ENCODE results near the gene IL1R1.
"Not testable (repeated sequence)": the region's sequence is repeated elsewhere in the genome, so short reads cannot be mapped to it uniquely, and the experiment has no call there.

The IL1R1 gene, protein sequence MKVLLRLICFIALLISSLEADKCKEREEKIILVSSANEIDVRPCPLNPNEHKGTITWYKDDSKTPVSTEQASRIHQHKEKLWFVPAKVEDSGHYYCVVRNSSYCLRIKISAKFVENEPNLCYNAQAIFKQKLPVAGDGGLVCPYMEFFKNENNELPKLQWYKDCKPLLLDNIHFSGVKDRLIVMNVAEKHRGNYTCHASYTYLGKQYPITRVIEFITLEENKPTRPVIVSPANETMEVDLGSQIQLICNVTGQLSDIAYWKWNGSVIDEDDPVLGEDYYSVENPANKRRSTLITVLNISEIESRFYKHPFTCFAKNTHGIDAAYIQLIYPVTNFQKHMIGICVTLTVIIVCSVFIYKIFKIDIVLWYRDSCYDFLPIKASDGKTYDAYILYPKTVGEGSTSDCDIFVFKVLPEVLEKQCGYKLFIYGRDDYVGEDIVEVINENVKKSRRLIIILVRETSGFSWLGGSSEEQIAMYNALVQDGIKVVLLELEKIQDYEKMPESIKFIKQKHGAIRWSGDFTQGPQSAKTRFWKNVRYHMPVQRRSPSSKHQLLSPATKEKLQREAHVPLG
- 11.6 to 240 reads per million in 2 experiments for total RNA-seq

DNA sequence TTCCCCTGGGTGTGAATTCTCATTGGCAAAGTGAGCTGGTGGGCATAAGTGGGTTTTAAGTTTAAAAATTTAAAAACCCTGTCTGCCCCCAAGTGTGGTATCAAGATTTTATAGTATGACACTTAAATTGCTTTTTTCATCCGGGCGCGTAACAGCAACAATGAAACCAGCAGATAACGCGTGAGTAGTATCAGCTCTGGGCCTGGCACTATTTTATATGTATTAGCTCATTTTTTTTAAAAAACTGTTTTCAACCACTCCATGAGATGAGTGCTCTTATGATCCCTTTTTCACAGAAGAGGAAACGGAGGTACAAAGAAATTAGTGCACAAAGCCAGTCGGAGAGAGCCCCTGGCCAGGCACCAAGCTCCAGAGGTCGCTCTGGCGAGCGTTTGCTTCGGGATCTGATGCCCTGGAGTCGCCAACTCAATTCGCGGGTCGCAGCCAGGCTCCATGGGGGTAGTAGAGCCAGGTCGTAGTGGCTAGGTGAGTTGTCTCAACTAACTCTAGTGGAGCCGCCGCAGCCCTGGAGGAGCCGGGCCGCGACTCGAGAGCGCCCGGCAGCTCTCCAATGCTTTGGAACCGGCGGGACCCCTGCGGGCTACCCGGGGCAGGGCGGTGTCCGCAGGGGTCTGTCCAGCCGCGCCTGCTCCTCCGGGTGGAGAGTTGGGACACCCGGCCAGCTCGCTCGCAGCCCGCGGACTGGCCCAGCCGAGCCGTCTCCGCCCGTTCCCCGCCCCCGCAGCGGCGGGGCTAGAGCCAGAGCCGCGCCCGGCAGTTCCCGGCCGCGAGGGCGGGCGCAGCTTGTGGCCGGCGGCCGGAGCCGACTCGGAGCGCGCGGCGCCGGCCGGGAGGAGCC, at the start of gene IL1R1:
Gene IL1R1 (plus strand): TSS at position 777 of the 859 bp plus-strand sequence. CDS start 14,979 bp downstream, outside the sequence.
- DNase-seq (ENCODE audit: low read depth): no peak

- no peak for DNase-seq (ENCODE audit: low read depth)
These were observed 48.9 kb upstream of the IL1R1 start for GRCh38 chr2:102093662-102094061.

- DNase-seq (ENCODE audit: low read depth): no peak
These were observed 47.6 kb upstream of the IL1R1 start for GRCh38 chr2:102094917-102095316.

DNA sequence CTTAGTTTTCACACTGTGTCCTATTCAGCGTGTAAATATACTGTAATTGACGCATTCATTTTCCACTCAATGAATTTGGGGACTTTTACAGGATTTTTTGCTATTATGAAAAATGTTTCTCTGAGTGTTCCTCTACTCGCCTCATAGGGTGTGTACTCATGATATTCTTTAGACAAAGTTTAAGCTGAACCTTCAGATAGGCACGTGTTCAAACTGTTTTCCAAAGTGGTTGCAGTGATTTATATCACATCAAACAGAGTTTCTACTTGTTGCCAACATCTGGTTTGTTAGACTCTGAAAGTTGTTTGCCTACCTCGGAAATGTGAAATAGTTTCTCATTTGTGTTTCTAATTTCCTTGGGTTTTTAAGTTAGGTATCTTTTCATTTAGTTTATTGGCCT, 46.4 kb upstream of the IL1R1 start:
- DNase-seq (ENCODE audit: low read depth): no peak

DNA sequence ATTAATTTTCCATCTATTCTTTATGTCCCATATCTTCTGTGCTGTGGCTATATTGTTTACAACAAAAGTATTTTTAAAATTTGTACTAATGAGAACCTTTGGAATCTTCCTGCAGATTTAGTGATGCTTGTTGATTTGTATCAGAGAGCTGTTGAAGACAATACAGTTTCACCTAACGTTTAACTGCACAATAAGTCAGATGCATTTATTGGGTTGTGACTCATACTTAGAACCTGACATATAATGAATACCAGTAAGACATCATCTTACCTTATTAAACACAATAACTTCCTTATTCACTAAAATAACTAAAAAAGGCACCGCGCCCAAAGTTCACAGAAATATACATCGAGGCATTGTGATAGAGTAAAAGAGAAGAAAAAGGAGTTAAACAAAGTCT, 43.8 kb upstream of the IL1R1 start:
- DNase-seq (ENCODE audit: low read depth): no peak

- no peak for DNase-seq (ENCODE audit: low read depth)
These were observed 42.8 kb upstream of the IL1R1 start for GRCh38 chr2:102099536-102100298.

GRCh38 chr2:102100371-102101096, 42.0 kb upstream of the IL1R1 start:
- no peak for DNase-seq (ENCODE audit: low read depth)

GRCh38 chr2:102101097-102101848, 41.3 kb upstream of the IL1R1 start:
- no peak for DNase-seq (ENCODE audit: low read depth)

- DNase-seq (ENCODE audit: low read depth): no peak
These were observed 40.5 kb upstream of the IL1R1 start for GRCh38 chr2:102101849-102102635.

DNA sequence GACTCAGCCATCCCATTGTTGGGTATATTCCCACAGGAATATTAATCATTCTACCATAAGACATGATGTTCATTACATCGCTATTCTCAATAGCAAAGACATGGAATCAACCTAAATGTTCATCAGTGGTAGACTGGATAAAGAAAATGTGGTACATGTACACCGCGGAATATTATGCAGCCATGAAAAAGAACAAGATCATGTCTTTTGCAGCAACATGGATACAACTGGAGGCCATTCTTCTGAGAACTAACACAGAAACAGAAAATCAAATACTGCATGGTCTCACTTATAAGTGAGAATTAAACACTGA, 40.0 kb upstream of the IL1R1 start:
- DNase-seq (ENCODE audit: low read depth): not testable (repeated sequence)

DNA sequence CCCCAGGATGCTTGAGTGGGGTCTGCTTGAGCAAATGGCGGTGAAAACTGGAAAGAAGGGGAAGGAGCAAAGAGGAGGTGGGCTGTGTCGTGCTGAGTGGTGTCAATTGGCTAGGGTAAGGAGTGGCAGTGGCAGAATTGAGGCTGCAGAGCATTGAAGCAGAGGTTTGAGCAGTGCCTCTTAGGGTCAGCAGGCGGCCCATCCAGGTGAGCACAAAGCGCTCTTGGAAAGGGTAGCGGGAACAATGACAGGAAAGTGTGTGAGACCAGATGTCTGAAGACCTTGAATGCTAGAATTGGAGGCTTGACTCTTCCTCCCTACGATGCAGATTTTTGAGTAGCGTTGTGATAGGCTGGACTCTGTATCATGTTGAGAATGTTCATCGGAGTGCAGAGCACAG, 39.3 kb upstream of the IL1R1 start:
- DNase-seq (ENCODE audit: low read depth): no peak

DNA sequence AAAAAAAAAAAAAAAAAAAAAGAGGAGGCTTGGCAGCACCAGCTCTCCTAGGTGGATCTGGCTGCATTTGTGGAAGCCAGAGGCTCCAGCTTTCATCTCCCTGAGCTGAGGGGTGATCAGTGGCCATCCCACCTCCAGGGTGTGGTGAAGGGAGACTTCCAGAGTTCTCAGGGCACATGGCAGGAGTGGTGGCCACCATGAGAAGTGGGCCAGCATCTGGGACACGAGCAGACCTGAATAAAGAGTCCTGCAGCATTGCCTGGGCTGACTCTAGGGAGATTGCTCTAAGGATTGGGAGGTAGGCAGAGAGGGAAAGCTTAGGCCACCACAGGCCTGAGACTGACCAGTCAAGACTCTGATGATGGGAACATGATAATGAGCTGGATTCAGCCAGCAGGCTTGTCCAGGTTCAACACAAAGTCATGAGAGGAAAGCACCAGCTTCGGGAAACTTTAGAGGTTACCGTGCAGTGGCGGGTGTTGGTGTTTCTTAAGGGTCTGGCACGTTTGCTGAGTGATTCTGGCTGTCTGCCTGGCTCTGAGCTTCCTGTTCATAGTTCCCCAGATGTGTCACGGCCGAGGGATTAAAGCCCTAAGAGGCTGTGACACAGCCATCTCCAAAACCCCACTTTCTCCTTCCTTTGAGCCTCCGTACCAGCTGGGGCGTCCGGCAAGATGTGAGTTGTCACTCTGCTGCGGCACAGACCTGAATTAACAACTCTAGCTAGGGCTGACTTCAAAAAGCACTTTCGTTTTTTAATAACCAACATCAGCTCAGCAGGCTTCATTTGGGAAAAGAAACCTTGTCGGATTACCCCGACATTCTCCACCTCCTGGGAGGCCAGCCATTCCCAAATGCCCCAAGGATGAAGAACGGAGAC, 38.3 kb upstream of the IL1R1 start:
- no peak for DNase-seq (ENCODE audit: low read depth)

DNA sequence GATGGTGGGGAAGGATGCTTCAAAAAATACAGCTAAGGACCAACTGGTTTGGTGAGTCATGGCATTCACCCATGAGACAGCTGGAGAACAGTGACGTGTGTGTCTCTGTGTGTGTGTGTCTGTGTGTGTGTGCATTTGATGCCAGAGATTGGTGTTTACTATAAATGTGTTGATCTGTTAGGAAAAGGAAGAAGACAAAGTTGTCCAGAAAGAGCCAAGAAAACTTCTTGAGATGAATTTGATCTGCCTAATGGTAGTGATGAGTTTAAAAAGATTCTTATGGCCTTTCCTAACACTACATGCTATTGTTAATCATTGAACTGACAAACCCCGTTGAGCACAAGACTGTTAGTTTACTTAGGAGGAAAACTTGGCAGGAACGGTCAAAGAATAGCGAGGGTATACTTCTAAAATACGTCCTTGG, 36.4 kb upstream of the IL1R1 start:
- no peak for DNase-seq (ENCODE audit: low read depth)

DNA sequence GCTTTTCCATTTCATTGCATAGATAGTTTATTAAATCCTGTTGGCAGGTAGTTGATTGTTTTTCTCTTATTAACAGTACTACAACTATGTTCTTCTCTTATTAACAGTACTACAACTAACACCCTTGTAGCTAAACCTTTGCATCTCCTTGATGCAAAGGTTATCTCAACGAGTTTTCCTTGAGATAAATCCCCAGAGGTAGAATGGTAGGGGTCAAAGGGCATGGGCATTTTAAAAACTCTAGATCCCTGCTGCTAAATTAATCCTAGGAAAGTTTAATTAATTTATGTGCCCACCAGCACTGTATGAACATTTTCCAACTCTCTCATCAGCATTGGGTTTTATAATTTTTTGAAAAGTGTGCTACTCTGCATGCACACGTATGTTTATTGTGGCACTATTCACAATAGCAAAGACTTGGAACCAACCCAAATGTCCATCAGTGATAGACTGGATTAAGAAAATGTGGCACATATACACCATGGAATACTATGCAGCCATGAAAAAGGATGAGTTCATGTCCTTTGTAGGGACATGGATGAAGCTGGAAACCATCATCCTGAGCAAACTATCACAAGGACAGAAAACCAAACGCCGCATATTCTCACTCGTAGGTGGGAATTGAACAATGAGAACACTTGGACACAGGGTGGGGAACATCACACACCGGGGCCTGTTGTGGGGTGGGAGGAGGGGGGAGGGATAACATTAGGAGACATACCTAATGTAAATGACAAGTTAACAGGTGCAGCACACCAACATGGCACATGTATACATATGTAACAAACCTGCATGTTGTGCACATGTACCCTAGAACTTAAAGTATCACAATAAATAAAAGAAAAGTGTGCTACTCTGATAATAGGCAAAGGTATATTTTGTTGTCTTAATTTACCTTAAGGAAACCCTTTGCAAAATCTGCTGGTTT, 35.5 kb upstream of the IL1R1 start:
- DNase-seq (ENCODE audit: low read depth): not testable (repeated sequence)

- no peak for DNase-seq (ENCODE audit: low read depth)
These were observed 34.8 kb upstream of the IL1R1 start for GRCh38 chr2:102107741-102108070.

GRCh38 chr2:102109016-102109415, 33.5 kb upstream of the IL1R1 start:
- DNase-seq (ENCODE audit: low read depth): no peak

GRCh38 chr2:102110171-102110570, 32.4 kb upstream of the IL1R1 start:
- no peak for DNase-seq (ENCODE audit: low read depth)

All from T follicular helper cell (primary cell).